ENCODE measurements around the gene XRCC1.
"Not testable (repeated sequence)": the region's sequence is repeated elsewhere in the genome, so short reads cannot be mapped to it uniquely, and the experiment has no call there.

Gene XRCC1

DNA sequence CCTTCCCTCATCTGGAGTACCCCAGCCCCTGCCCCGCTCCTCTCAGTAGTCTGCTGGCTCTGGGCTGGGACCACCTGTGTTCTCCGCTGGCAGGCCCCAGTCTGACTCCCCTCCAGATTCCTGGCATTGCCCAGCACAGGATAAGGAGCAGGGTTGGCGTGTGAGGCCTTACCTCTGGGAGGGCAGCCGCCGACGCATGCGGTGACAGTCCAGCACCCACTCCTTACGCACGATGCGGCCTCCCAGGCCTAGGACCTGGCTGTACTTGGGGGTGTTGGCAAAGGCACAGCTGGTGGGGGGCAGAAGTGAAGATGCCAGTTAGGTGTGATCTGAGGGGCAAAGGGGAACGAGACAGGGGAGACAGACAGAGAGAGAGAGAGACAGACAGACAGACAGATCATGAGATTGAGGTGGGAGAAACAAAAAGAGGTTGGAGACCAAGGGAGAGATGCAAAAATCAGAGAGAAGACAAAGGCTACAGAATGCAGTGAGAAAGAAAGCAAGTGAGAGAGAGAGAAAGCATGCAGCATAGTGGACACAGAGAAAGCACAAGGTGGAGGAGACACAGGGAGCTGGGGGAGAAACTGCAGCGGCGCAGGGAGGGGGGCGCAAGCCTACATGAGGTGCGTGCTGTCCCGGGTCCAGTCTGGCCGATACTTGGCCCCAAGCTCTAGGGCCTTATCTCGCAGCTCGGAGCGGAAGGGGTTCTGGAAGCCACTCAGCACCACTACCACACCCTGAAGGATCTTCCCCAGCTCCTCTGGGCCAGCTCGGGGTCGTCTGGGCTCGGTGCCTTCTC, 23.7 kb downstream of the XRCC1 start:
- DNase-seq (ENCODE audit: extremely low spot score), result no peak
- no peak for TF ChIP-seq CTCF (IDR thresholded peaks at IDR 0.05; ENCODE audit: control extremely low read depth, extremely low read depth, low read depth, missing control alignments)
- ChIA-PET CTCF (interaction anchor here (5.2 to 7.5 kb wide), 2 partner anchors 16 to 43 kb away, joined by 60 to 79 read pairs; partner anchors contain the start of genes IRGQ, ZNF575 and ZNF576), POLR2A (no interaction called here)

GRCh38 chr19:43548706-43549105, 26.6 kb downstream of the XRCC1 start:
- no peak for DNase-seq (ENCODE audit: extremely low spot score)

DNA sequence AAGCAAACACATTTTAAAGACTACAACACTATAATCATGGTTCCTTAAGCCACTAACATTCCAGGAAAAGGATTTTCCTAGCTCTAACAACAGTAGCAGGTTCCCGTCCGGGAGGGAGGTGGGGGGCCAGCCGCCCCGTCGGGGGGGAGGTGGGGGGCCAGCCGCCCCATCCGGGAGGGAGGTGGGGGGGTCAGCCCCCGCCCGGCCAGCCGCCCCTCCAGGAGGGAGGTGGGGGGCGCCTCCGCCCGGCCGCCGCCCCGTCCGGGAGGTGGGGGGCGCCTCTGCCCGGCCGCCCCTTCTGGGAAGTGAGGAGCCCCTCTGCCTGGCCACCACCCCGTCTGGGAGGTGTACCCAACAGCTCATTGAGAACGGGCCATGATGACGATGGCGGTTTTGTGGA, 27.4 kb downstream of the XRCC1 start:
- DNase-seq (ENCODE audit: extremely low spot score); CTCF ChIA-PET; POLR2A ChIA-PET: not testable (repeated sequence)

More at GRCh38 chr19:43548706-43549105, 26.6 kb downstream of the XRCC1 start:
- POLR2A ChIA-PET, result no interaction called here
- no peak for TF ChIP-seq CTCF (IDR thresholded peaks at IDR 0.05; ENCODE audit: control extremely low read depth, extremely low read depth, low read depth, missing control alignments)
- CTCF ChIA-PET, result interaction anchor here (1.5 kb wide), 1 partner anchor 16 kb away, joined by 4 read pairs; the partner anchor contains the start of gene ZNF575

DNA sequence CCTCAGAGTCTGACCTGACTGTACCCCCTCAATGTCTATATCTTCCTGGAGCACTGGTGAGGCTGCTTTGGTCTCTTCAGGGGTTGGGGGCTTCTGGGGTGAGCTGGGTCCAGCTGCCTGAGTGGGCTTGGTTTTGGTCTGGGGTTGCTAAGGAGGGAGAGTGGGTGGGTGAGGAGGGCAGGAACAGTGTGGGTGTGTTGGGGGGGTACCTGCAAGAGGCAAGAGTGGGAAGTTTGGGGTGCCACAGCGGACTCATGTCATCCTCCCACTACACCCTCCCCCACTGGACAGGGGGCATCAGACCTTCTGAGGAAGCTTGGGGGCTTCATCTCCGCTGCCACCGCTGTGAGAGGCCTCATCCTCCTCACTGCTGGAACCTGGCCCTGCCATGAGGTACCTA, 28.7 kb downstream of the XRCC1 start:
- ChIA-PET POLR2A (no interaction called here), CTCF (interaction anchor here (0.8 to 3.9 kb wide), 3 partner anchors 9 to 100 kb away, joined by 3 to 18 read pairs (median 4); no protein-coding TSS in a partner anchor)
- DNase-seq (ENCODE audit: extremely low spot score), result no peak
- TF ChIP-seq CTCF (IDR thresholded peaks at IDR 0.05; ENCODE audit: control extremely low read depth, extremely low read depth, low read depth, missing control alignments), result no peak

DNA sequence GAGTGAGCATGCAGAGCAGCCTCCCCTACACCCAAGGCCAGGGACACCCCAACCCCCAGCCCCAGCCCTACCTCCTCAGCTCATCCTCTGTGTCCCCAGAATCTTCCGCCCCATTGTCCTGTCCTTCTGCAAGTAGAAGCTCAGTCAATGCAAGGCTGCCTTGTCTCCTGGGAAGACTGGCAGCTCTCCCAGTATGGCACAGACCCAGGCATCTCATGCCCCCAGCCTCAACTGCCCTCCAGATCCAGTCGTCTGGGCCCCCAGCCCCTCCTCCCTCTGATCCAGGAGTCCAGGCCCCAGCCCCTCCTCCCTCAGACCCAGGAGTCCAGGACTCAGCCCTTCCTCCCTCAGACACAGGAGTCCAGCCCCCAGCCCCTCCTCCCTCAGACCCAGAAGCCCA, 29.3 kb downstream of the XRCC1 start:
- DNase-seq (ENCODE audit: extremely low spot score), result no peak
- ChIA-PET CTCF (interaction anchor here (1.8 to 3.9 kb wide), 3 partner anchors 10 to 99 kb away, joined by 4 to 18 read pairs (median 4); no protein-coding TSS in a partner anchor), POLR2A (no interaction called here)
- no peak for TF ChIP-seq CTCF (IDR thresholded peaks at IDR 0.05; ENCODE audit: control extremely low read depth, extremely low read depth, low read depth, missing control alignments)

GRCh38 chr19:43545276-43545675, 30.1 kb downstream of the XRCC1 start:
- DNase-seq (ENCODE audit: extremely low spot score), result no peak
- ChIA-PET POLR2A (no interaction called here), CTCF (interaction anchor here (1.2 to 3.9 kb wide), 4 partner anchors 9 to 98 kb away, joined by 4 to 18 read pairs (median 4); partner anchors contain the start of gene ZNF575)
- no peak for TF ChIP-seq CTCF (IDR thresholded peaks at IDR 0.05; ENCODE audit: control extremely low read depth, extremely low read depth, low read depth, missing control alignments)

DNA sequence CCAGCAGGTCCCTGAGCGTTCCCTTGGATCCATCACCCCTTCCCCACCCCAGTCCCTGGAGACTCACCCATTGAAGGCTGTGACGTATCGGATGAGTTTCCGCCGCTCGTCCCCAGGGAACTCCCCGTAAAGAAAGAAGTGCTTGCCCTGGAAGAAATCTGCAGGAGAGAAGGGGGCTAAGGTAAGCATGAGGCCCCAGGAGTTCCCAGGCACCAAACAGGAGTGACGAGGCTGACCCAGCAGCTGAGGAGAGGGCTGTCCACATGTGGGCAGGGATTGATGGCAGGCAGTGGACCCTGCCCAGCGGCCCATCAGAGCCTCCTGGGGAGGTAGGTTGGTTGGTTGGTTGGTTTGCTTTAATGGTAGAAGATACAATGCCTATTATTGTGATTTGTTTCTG, 31.2 kb downstream of the XRCC1 start:
- POLR2A ChIA-PET, result no interaction called here
- no peak for TF ChIP-seq CTCF (IDR thresholded peaks at IDR 0.05; ENCODE audit: control extremely low read depth, extremely low read depth, low read depth, missing control alignments)
- CTCF ChIA-PET, result interaction anchor here (1.0 to 3.9 kb wide), 4 partner anchors 8 to 51 kb away, joined by 3 to 18 read pairs (median 4); no protein-coding TSS in a partner anchor
- DNase-seq (ENCODE audit: extremely low spot score), result no peak
